Raji (cell line): ENCODE measurements around the gene PDLIM3.

Experiments
- POLR2A ChIP-seq: IDR thresholded peaks from 2 replicates; pipeline ENCODE4 v1.6.1; 2011; ENCODE audit warnings: low read depth, low read length, control low read depth; ENCODE audit not compliant: insufficient read depth

PDLIM3 gene

DNA sequence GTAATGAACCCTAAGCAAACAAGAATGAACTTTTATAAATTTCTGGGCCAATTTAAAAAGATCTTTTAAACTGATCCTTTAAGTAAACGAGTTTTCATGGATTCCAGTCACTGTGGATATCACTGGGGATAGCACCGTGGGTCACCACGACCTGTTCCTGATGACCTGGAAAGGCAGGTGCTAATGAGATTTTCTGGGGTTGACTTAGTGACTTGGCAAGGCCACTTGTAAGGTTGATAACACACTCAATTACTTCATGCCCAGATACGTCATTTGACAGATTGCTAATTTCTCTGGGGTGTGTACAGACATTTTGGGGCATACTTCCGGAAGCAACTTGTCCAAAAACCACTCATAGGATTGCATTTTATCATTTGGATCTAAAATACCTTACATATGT is 24.5 kb downstream of the PDLIM3 start:
- no peak for TF ChIP-seq POLR2A

GRCh38 chr4:185508181-185508580 is 27.1 kb downstream of the PDLIM3 start:
- no peak for TF ChIP-seq POLR2A

GRCh38 chr4:185506422-185506821 is 28.9 kb downstream of the PDLIM3 start:
- no peak for TF ChIP-seq POLR2A

- TF ChIP-seq POLR2A = no peak
These were observed 30.9 kb downstream of the PDLIM3 start for GRCh38 chr4:185504098-185505047.

DNA sequence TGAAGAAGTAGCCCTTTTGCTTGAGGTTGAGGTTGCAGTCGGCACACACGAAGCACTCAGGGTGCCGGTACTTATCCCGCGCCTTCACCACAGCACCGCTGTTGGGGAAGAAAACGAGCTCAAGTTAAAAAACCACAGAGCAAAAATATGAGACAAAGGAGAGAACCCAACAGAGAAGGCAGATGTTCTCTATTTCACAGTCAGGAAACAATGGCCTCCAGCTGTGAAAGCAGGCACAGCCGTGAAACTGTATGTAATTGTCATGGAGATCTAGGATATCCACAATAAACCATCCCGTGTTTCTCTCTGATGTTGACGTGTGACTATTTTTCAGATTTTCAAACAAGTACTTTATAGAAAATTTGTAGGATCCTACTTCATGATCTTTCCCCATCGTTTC is 32.9 kb downstream of the PDLIM3 start:
- TF ChIP-seq POLR2A = no peak

DNA sequence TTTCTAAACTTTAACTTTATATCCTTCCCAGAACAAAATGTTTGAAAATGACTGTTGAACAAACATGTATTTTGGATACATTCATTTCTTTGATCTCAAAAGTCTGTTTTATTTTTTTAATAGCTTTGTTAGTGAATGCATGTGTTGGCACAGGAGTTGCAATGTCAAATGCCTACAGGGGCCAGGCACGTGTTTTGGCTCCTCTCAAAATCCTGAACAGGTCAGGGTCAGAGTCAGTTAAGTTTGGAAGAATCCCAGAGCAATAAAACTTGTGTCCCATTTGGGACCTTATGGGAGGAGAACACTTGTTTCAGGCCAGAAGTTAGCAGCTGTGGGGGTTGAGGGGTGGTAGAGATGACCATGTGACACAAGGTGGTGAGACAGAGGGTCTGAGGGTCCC is 34.7 kb downstream of the PDLIM3 start:
- TF ChIP-seq POLR2A = no peak

DNA sequence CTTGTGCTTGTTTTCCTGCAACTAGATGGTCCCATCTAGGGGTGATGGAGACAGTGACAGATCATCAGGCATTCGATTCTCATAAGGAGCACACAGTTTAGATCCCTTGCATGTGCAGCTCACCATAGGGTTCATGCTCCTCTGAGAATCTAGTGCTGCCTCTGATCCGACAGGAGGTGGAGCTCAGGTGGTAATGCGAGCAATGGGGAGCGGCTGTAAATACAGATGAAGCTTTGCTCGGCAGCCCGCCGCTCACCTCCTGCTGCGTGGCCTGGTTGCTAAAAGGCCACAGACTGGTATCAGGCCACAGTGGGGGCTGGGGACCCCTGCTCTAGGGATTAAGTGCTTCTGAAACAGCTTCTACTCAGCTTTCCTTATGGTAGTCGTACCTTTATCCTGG is 35.3 kb downstream of the PDLIM3 start:
- no peak for TF ChIP-seq POLR2A

DNA sequence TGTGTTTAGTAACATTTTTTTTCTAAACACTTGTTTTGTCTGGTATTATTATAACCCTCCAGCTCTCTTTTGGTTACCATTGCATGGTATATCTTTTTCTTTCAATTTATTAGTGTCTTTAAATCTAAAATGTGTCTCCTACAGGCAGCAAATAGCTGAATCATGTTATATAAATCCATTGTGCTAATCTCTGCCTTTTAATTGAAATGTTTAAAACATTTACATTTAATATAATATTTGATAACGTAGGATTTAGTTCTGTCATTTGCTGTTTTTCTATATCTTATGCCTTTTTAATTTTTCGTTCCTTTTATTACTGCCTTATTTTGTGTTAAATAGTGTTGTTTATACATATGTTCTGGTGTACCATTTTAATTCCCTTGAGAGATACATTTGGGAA is 46.7 kb downstream of the PDLIM3 start:
- TF ChIP-seq POLR2A = no peak

GRCh38 chr4:185481401-185481800 is 53.9 kb downstream of the PDLIM3 start:
- no peak for TF ChIP-seq POLR2A

DNA sequence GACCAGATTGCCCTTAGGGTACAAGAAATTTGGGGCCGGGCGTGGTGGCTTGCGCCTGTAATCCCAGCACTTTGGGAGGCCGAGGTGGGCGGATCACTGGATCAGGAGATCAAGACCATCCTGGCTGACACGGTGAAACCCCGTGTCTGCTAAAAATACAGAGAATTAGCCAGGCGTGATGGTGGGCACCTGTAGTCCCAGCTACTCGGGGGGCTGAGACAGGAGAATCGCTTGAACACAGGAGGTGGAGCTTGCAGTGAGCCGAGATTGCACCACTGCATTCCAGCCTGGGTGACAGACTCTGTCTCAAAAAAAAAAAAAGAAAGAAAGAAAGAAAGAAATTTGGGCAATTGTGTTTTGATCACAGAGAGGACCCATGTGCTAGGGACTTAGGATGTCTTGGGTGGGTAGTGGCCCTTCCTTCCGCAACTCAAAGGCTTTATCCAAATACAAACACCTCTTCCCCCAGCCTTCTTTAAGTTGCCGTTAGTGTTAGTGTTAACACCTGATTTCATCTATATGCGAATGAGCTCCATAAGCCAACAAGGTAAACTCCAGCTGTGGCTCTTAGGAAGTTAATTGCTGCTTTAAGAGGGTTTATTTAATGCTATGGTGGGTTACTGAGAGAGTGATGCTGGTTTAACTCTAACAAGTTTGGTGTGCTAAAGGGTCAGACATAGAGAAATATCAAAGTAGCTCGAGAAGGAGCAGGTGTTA is 55.1 kb downstream of the PDLIM3 start:
- TF ChIP-seq POLR2A = no peak

- no peak for TF ChIP-seq POLR2A
These were observed 55.8 kb downstream of the PDLIM3 start for GRCh38 chr4:185479507-185479971.

DNA sequence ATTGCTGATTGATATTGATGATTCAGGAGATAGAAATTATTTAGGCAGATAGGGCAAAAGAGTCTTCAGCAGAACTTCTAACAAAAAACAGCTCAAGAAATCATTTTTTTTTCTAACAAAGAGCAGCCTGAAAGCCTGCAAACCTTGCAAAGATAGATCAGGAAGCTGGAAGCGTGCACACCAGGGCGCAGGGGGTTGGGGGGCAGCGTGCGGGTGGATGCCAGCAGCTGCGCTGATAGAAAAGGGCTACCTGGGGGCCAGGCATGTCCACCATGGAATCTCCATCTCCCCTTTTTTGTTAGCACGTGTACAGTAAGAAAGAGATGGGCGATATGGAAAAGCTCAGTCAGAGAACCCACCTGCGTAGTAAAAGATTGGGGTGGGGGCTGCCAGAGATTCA is 62.1 kb downstream of the PDLIM3 start:
- TF ChIP-seq POLR2A = no peak

DNA sequence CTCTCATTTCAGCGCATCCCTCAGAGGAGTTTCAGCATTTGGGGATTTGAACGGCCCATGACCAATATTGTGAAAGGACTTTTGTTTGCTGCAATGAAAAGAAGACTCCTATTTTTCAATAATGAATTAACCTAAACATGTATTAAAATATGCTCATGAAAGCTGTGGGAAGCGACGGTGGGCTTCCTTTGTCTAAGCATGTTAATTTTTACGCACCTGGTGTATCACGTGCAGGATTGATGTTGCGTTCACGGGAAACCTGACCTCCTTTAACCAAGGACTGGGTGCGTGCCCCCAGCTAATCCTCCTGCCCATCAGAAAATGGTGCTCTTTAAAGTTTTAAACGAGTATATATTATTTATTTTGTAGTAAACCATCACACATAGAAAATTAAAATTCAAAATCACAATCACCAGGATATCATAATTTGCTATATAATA is 63.2 kb downstream of the PDLIM3 start:
- TF ChIP-seq POLR2A = no peak

DNA sequence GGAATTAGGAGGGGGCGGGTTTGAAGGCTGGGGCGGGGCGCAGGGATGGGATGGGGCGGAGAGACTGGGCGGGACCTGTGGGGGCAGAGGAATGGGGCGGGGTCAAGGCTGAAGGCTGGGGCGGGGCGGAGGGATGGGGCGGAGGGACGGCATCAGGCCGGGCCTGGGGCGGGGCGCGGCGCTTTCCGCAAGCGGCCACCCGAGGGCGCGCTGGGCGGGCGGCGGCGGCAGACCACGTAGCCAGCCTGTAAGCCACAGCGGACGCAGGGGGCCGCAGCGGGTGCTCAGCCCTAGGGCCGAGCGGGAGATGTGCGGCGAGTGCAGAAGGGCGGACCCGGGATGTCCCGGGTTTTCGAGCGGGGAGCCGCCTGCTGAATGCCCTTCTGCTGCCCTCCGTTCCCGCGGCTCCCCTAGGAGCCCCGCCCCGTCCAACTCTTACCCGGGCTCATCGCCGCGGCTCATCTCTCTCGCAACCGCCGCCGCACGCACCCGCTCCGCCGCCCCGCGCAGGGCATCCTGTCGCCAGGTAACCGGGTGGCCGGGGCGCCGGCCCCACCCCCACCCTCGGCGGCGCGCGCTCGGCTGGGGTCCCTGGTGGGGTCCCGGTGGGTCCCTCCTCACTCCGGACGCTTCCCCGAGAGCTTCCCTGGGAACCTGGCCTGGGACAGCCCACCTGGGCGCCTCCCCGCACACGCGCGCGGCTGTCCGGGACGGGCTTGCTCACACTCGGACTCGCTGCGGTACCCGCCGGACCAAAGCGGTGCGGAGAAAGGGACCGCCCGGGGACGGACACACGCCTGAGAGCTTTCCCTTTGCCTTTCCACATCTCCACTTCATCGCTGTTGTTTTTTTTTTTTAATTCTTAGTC is 63.8 kb downstream of the PDLIM3 start, which contains the start of gene CCDC110:
TSS of gene CCDC110 (minus strand) at position 499 of the 868 bp plus-strand sequence. CDS start at position 449, 50 bp downstream.
- TF ChIP-seq POLR2A = peak; percentile 61

DNA sequence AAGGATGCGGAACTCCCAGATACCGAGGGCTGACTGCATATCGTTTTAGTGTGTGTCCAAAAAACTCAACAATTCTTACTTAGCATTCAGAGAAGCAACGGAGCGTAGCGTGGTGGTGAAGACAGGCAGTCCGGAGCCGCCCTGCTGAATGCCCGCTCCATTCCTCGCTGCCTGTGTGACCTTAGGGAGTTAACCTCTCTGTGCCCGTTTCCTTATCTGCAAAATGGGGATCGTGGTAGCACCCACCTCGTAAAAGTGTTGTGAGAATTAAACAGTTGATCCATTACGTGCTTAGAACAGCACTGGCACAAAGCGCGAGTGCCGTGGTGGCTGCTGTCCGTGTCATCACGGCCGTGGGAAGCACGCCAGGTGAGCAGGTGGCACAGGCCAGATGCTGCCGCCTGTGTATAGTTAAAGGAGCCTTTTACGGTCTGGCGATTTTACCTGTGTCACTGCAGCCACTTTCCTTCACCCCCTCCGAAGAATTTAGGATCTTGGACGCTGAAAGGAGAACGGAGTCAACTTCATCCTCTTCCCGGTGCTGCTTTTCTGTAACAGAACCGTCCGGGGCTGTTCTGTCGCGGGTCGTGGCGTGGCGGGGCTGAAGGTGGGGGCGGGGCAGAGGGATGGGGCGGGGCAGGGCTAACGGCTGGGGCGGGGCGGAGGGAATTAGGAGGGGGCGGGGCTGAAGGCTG is 64.7 kb downstream of the PDLIM3 start:
- no peak for TF ChIP-seq POLR2A

GRCh38 chr4:185469580-185470154 is 65.6 kb downstream of the PDLIM3 start:
- no peak for TF ChIP-seq POLR2A
